ENCODE data around the gene SEMA5A.

- no peak for TF ChIP-seq YY1 (IDR thresholded peaks at IDR 0.05; ENCODE audit: insufficient read depth, insufficient read length)
- TF ChIP-seq SUZ12 (IDR thresholded peaks at IDR 0.05; ENCODE audit: extremely low read depth, insufficient read depth, insufficient read length): no peak
- no peak for TF ChIP-seq ZNF274 (IDR thresholded peaks at IDR 0.05; ENCODE audit: low read depth, low read length)
These were observed 182.4 kb downstream of the SEMA5A start for GRCh38 chr5:9363449-9363848.

Data from NT2/D1 (cell line).